HEK293 (cell line): Measurements from ENCODE around the gene KRTAP4-9.

Source experiments
- ATF2 ChIP-seq: fragments of 450-650 bp; formaldehyde crosslinking; IDR thresholded peaks from 2 replicates; pipeline ENCODE4 v1.5.1; 2016; ENCODE audit warnings: missing biosample characterization, missing genetic modification characterization, low read depth
- YY1 ChIP-seq: fragments of 450-650 bp; formaldehyde crosslinking; IDR thresholded peaks from 2 replicates; pipeline ENCODE4 v1.5.1; 2018; ENCODE audit warnings: missing biosample characterization, missing genetic modification characterization
- ZFP3 ChIP-seq: fragments of 450-650 bp; formaldehyde crosslinking; IDR thresholded peaks from 2 replicates; pipeline ENCODE4 v1.5.1; 2016; ENCODE audit warnings: low read depth, missing biosample characterization, missing genetic modification characterization
- ZNF169 ChIP-seq: fragments of 450-650 bp; formaldehyde crosslinking; IDR thresholded peaks from 2 replicates; pipeline ENCODE4 v1.5.1; 2016; ENCODE audit warnings: missing biosample characterization, missing genetic modification characterization
- ZNF558 ChIP-seq: fragments of 450-650 bp; formaldehyde crosslinking; IDR thresholded peaks from 2 replicates; pipeline ENCODE4 v1.5.1; 2016; ENCODE audit warnings: missing biosample characterization, missing genetic modification characterization
- TF ChIP-seq, protein P1 (sequence below): fragments of 450-650 bp; formaldehyde crosslinking; IDR thresholded peaks from 2 replicates; pipeline ENCODE4 v1.5.1; 2016; ENCODE audit warnings: missing biosample characterization, missing genetic modification characterization

- TF ChIP-seq, protein P1, sequence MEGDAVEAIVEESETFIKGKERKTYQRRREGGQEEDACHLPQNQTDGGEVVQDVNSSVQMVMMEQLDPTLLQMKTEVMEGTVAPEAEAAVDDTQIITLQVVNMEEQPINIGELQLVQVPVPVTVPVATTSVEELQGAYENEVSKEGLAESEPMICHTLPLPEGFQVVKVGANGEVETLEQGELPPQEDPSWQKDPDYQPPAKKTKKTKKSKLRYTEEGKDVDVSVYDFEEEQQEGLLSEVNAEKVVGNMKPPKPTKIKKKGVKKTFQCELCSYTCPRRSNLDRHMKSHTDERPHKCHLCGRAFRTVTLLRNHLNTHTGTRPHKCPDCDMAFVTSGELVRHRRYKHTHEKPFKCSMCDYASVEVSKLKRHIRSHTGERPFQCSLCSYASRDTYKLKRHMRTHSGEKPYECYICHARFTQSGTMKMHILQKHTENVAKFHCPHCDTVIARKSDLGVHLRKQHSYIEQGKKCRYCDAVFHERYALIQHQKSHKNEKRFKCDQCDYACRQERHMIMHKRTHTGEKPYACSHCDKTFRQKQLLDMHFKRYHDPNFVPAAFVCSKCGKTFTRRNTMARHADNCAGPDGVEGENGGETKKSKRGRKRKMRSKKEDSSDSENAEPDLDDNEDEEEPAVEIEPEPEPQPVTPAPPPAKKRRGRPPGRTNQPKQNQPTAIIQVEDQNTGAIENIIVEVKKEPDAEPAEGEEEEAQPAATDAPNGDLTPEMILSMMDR (tag by site-specific recombination) = no peak
- TF ChIP-seq ZNF169 (tag by site-specific recombination) (no peak), ATF2 (tag by site-specific recombination) (no peak), ZFP3 (tag by site-specific recombination) (no peak), ZNF558 (no peak), YY1 (tag by site-specific recombination) (no peak)
Observed at GRCh38 chr17:41144846-41145245, 39.7 kb downstream of the KRTAP4-9 start.
